Effector memory CD4-positive, alpha-beta T cell (primary cell): Measurements from ENCODE around the gene CDKL5.

Source experiments
- DNase-seq, 3 donors: peaks; one replicate each; pipeline ENCODE4 v3.0.0-alpha.2; 2020
- H3K27ac ChIP-seq: 2 replicates; pipeline ENCODE4 v1.7.0; 2013; ENCODE audit warnings: mild to moderate bottlenecking, low read length, moderate library complexity; ENCODE audit not compliant: insufficient read depth, poor library complexity, severe bottlenecking
- H3K27me3 ChIP-seq: replicated peaks from 2 replicates; pipeline ENCODE4 v1.7.0; 2013; ENCODE audit warnings: mild to moderate bottlenecking, low read length; ENCODE audit not compliant: insufficient read depth, control insufficient read depth, poor library complexity, severe bottlenecking
- H3K36me3 ChIP-seq: 2 replicates; pipeline ENCODE4 v1.7.0; 2013; ENCODE audit warnings: mild to moderate bottlenecking, low read length, moderate library complexity; ENCODE audit not compliant: control insufficient read depth, insufficient read depth
- H3K4me1 ChIP-seq: 2 replicates; pipeline ENCODE4 v1.7.0; 2013; ENCODE audit warnings: low read length, mild to moderate bottlenecking; ENCODE audit not compliant: control insufficient read depth, insufficient read depth, poor library complexity, severe bottlenecking
- H3K4me3 ChIP-seq: 2 replicates; pipeline ENCODE4 v1.7.0; 2013; ENCODE audit warnings: low read length, low read depth, mild to moderate bottlenecking; ENCODE audit not compliant: insufficient read depth, poor library complexity, severe bottlenecking
- H3K9me3 ChIP-seq: 2 replicates; pipeline ENCODE4 v1.7.0; 2013; ENCODE audit warnings: mild to moderate bottlenecking, low read length, moderate library complexity; ENCODE audit not compliant: control insufficient read depth

CDKL5 gene

DNA sequence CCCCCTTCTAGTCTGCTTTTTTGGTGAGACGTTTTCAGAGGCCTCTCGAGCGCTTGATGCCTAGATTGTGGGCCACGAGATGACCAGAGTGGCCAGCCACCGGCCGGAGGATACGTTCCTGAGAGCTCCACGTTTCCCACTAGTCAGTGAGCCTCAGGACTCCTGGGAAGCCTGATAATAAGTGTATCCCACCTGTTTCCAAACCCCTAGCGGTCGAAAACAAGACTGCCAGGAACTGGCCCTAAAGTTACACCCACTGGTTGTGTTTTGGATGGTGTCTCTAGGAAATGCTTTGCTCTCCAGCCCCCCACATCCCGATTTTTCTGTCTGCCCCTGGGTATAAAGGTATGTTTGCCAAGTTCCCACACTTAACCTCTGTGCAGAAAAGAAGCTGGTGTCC lies 251.1 kb downstream of the CDKL5 start:
- no peak for DNase-seq
- Histone ChIP-seq H3K36me3 (no peaks in the 10 kb centered on the region), H3K9me3 (no peaks in the 10 kb centered on the region), H3K4me1 (no peaks in the 10 kb centered on the region), H3K27me3 (no peaks in the 10 kb centered on the region), H3K4me3 (no peak overlapping the region), H3K27ac (no peak overlapping the region)

GRCh38 chrX:18677161-18677869 lies 251.9 kb downstream of the CDKL5 start:
- H3K4me3 ChIP-seq, result no peak overlapping the region

DNA sequence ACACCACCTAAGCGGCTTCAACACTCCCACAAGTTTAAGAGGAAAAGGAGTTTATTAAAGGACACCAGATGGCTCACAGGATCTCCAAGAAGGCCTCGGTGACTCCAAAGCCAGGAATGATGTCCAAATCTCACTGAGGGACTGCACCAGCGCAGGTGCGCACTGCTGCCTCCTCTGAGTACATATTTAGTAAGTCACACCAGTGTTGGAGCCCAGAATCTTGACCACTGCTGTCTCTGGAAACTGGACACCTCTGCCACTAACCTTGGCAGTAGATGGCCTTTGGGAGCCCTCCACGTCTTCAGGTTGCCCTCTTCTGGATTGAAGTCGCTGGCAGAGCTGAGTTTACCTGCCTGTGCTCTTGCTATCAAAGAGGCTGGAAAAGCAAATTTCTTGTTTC lies 256.6 kb downstream of the CDKL5 start:
- H3K27me3 ChIP-seq, result no peaks in the 10 kb centered on the region
- no peak for DNase-seq
- no peak overlapping the region for H3K27ac ChIP-seq
- H3K4me1 ChIP-seq, result no peaks in the 10 kb centered on the region
- H3K9me3 ChIP-seq, result no peaks in the 10 kb centered on the region
- H3K4me3 ChIP-seq, result no peak overlapping the region
- H3K36me3 ChIP-seq, result no peaks in the 10 kb centered on the region

More at GRCh38 chrX:18677161-18677869, 251.9 kb downstream of the CDKL5 start:
- Histone ChIP-seq H3K27ac (no peak overlapping the region), H3K4me1 (no peaks in the 10 kb centered on the region), H3K36me3 (no peaks in the 10 kb centered on the region), H3K27me3 (no peaks in the 10 kb centered on the region), H3K9me3 (no peaks in the 10 kb centered on the region)
- DNase-seq, result no peak

GRCh38 chrX:18682979-18683387 lies 257.6 kb downstream of the CDKL5 start:
- Histone ChIP-seq H3K27me3 (no peaks in the 10 kb centered on the region), H3K9me3 (no peaks in the 10 kb centered on the region), H3K27ac (no peak overlapping the region), H3K36me3 (no peaks in the 10 kb centered on the region), H3K4me1 (no peaks in the 10 kb centered on the region), H3K4me3 (no peak overlapping the region)
- DNase-seq, result no peak

DNA sequence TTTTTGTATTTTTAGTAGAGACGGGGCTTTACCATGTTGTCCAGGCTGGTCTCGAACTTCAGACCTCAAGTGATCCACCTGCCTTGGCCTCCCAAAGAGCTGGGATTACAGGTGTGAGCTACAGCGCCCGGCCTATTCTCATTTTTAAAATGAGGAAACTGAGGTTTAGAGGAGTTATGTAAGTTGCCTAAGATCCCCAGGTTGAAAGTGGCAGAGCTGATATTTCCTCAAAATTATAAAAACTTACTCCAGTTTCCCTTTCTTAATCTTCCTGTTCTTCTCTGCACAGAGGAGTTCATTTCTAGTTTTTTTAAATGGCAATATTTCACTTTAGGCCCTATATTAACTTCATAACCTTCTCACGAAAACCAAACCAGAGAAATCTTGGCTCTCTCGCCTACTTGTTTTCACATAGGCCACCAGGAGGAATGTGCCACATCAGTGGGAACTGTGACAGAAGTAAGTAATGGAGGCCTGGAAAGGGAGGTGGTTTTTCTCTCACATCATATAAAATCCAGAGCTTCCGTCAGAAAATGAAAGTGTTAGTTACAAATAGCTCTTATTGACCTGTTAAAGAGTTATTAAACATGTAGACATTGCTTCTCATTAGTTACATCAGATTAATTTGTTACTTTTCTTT lies 262.6 kb downstream of the CDKL5 start:
- Histone ChIP-seq H3K36me3 (no peaks in the 10 kb centered on the region), H3K27me3 (no peaks in the 10 kb centered on the region), H3K27ac (no peak overlapping the region), H3K4me1 (no peaks in the 10 kb centered on the region), H3K9me3 (no peaks in the 10 kb centered on the region), H3K4me3 (no peak overlapping the region)
- no peak for DNase-seq

GRCh38 chrX:18691431-18691830 lies 266.0 kb downstream of the CDKL5 start:
- no peaks in the 10 kb centered on the region for H3K27me3 ChIP-seq
- H3K9me3 ChIP-seq, result no peaks in the 10 kb centered on the region
- no peaks in the 10 kb centered on the region for H3K36me3 ChIP-seq
- no peak for DNase-seq
- no peak overlapping the region for H3K4me3 ChIP-seq
- H3K4me1 ChIP-seq, result no peaks in the 10 kb centered on the region
- H3K27ac ChIP-seq, result no peak overlapping the region

DNA sequence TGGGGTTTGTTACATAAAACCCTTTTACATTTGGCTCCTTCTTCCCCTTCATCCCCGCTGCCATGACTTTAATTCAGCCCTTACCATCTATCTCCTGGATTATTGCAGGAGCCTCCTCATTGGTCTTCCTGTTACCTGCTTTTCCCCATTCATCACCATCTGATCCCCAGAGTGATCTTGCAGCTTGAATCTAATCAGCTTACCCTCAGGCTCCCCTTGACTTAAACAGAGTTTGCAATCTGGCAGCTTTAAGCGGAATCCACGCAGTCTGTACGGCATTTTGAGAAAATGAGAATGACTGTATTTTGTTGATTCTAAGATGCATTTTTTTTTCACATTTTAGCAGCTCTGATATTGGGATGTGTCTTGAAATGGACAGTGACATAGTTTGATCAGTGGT lies 267.1 kb downstream of the CDKL5 start:
- H3K4me1 ChIP-seq, result no peaks in the 10 kb centered on the region
- H3K36me3 ChIP-seq, result no peaks in the 10 kb centered on the region
- no peak overlapping the region for H3K4me3 ChIP-seq
- no peaks in the 10 kb centered on the region for H3K9me3 ChIP-seq
- H3K27ac ChIP-seq, result no peak overlapping the region
- no peak for DNase-seq
- H3K27me3 ChIP-seq, result no peaks in the 10 kb centered on the region

DNA sequence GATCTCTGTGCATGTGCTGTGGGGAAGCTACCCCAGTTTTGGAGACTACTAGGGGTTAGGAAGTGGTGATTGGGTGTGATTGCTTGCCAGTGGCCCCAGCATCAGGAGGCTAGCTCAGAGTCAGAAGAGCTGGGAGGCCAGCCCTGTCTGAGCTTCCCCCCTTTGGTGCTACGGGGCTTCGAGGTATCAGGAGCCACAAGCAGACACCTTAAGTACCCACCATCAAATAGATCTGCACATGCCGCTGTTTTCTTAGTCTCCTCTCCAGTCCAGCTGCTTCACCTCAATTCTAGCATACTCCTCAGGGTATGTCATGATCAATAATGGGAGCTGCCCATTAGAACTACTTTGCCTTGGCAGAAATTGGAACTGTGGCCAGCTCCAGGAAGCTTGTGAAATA lies 271.2 kb downstream of the CDKL5 start:
- H3K4me1 ChIP-seq, result no peaks in the 10 kb centered on the region
- no peaks in the 10 kb centered on the region for H3K27me3 ChIP-seq
- H3K4me3 ChIP-seq, result no peak overlapping the region
- H3K27ac ChIP-seq, result no peak overlapping the region
- no peaks in the 10 kb centered on the region for H3K36me3 ChIP-seq
- DNase-seq, result no peak
- H3K9me3 ChIP-seq, result no peaks in the 10 kb centered on the region

DNA sequence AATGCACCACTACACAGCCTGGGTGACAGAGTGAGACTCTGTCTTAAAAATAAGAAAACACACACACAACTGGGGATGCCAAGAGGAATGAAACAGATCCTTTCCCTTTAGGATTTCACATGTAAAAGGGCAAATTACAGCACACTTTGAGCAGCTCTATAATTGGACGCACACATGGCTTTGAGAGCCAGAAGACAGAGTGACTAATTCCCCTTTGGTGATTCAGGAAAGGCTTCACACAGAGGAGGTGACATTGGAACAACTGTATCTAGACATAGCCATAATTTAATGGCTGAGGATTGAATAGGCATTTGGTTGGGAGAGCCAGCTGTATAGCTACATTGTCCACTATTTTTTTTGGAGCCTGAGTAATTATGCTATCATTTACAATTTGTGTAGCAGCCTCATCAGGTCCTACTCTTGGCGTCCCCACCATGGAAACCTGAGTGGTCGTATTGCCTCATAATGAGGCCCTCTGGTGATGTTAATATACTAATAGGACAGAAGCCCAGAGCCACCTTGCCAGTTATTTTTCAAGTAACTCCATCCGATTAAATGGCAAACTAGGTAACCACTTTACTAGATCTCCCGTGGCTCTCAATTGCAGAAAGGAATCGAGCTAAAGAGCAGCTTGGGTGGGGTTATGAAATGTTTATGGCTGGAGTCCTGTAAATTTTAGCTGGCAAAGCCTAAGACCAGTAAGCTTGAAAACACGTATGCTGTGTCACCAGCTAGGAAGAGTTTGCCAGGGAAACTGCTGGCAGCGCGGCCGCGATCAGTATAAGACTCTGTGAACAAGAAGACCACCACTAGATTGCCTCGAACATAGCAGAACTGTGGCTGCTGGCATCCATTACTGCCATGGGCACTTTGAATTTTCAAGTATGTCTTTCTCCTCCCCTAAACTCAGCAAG lies 273.6 kb downstream of the CDKL5 start:
- Histone ChIP-seq H3K27me3 (no peaks in the 10 kb centered on the region), H3K27ac (no peak overlapping the region), H3K4me3 (no peak overlapping the region), H3K4me1 (no peaks in the 10 kb centered on the region), H3K9me3 (no peaks in the 10 kb centered on the region), H3K36me3 (no peaks in the 10 kb centered on the region)
- no peak for DNase-seq
